Activated T-helper 1 cell treated with anti-CD3 and anti-CD28 coated beads, Interleukin-2, amount 50 U/mL, for 16 hours (primary cell): ENCODE data around the gene CCDC12.
"Not testable (repeated sequence)": the region's sequence is repeated elsewhere in the genome, so short reads cannot be mapped to it uniquely, and the experiment has no call there.

Experiments
- DNase-seq, 2 donors: peaks; one replicate each; pipeline ENCODE4 v3.0.0-alpha.2; 2020; ENCODE audit warnings: low read depth in 1 of 2, low spot score in 1 of 2

The CCDC12 gene

DNA sequence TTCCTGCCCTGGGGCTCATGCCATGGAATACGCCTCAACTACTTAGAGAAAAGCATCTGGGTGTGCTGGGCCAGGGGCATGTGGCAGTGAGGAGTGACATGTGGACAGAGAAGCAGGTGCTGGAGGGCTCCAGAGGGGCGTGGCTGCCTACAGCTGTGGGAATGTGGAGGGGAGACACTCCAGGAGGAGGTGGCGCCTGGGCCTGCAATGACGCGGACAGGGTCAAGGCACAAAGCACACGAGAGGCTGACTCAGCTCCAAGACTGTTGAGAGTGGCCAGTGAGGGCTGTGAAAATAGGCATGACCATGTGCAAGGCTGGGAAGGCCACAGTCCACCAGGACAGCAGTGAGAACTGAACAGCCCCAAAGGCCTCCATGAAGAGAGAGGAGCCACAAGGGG is 50.5 kb downstream of the CCDC12 start:
- no peak for DNase-seq

DNA sequence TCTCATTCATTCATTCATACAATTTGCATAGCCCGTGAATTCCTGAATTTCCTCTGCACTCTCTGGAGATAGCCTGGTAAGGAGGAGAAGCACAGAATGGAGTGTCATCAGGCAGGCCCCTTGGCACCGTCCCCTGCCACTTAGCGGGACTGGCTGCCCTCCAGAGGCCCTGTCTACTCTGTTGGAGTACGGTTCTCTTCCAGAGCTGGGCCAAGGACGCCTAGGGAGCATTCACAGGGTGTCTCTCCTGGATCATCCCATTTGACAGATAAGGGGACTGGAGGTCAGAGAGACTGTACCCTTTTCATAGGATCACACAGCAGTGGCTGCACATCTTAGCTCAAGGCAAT is 51.0 kb downstream of the CCDC12 start:
- DNase-seq: no peak

DNA sequence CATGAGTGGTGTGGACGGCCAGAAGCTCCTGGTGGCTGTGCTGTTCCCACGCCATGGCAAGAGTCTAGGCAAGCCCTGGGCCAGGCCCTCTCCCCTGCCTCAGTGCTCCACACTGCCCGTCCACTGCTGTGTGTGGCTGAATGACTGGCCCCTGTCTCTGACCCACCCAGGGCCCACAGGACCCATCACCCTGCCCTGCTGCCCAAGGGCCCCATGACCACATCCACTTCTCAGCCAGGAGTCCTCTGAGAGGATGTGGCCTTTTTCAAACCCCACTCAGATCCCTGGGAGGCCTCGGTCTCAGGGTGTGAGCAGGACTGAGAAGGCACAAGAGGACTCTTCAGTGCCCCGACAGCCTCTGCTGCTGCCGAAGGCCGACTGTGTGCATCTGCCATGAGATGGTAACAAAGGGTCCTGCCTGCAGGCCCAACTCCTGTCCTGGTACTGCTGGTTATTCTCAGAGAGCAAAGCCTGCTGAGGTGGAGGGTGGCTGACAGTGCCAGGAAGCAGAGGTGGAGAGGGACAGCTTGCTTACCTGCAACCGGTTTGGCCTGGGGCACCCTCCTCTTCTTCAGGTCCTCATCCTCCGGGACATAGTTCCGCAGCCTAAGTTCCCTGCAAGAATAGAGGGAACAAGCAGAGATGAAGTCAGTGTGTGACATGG is 51.5 kb downstream of the CCDC12 start:
- no peak for DNase-seq

DNA sequence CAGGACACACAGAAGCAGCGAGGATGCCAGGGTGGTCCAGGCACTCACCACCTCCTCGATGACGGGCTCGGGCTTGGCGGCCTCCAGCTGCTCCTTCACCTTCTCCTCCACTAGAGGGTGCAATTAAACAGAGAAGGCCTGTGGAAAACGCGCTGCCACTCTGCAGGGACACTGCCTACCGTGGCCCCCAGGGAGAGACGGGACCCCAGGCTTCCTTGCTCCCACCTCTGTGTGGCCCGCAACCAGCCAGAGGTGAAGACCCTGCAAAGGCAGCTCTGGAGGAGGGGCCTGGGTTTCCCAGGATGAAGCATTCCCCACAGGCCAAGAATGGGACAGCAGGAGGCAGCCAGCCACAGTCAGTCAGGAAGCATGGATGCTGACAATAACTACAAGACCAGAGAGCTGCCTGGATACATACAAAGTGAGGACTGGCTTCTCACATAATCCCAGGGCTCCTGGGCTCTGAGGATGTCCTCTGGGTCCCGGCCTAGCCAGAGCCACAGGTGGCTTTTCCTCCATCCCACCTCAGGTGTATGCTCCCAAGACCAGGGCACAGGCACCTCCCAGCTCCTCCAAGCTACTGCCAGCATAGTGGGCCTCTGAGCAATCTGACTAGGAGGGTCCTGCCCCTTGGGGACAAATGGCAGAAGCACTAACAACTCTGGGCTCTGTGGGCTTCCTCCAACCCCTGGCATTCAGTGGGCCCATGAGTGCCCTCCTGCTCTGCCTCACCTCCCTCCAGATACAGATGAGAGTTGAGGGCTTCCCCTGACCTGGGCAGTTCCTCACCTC is 52.8 kb downstream of the CCDC12 start:
- DNase-seq: no peak

DNA sequence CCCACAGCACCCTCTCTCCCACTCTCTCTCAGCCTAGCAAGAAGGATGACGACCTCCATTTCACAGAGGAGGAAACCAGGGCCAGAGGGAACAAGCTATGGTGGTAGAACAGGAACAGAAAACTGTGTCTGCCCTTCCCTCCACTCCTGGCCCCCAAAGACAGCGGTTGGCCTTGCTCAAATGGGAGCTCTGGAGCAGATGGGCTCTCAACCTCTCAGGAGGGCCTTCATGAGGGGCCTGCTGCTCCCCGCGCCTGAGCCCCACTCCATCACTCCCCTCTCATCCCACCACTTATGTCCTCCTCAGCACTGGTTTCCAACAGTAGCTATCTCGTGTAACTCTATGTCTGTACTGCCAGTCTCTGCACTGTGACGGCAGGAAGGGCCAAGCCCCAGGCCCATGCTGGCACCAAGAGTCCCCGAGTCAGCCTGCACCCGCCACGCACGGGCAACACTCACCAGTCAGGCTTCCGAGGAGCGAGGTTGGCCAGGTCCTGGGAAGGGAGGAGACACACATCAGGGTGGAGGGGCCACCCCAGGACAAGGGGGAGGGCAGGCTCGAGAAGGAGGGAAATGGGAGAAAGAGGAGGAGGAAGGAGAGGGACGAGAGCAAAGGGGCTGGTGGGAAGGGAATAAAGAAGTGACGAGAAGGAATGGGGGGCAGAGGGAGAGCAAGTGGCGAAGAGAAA is 53.5 kb downstream of the CCDC12 start:
- DNase-seq: no peak

DNA sequence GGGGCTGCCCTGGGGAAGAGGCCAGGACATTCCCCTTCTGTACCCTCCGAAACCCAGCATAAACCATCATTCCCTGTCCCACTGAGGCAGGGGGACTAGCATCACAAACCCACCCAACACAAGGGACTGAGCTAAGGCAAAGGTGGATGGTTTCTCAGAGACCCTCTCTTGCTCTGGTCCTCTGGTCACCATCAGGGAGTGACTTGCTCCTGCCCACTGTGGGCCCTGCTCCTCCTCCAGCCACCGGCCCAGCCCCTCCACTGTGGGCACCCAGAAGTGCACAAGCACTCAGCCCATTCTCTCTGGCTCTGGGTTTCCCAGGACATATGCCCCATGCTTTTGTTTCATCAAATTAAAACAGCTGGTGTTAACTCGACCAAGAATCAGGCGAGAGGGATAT is 54.1 kb downstream of the CCDC12 start:
- DNase-seq: no peak

DNA sequence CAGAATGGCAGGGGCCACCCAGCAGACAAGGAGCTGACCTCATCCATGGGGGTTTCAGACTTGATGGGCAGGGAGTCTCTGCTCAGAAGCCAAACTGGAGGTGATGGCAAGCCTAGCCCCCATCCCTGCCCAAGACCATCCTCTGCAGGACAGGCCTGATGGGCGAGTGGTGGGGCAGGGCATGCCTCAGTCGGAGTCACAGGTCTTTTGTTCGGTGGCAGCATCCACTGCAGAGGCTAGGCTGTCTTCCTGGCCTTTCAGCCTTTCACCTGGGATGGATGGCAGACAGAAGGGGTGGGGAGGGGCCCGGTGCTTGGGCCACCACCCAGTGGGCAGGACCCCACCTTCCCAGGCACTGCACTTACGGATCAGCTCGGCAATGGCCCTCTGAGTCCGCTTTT is 54.7 kb downstream of the CCDC12 start:
- no peak for DNase-seq

DNA sequence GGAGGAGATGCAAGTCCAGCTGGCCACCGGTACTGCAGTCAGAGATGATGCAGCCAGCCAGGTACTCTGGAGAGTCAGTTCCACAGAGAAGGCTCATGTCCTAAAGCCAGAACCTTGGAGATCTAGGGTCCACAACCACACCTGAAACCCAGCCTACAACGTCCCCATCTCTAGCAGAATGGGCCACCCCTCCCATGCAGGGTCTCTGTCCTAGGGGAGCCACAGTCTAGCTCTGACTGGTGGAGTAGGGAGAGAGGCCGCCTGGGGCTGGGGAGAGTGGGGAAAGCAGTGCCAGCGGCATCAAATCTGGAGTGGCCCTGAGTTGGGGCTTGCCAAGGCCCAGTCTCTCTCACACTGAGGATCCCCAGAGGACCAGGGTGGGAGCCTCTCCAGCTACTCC is 55.5 kb downstream of the CCDC12 start:
- DNase-seq: no peak

DNA sequence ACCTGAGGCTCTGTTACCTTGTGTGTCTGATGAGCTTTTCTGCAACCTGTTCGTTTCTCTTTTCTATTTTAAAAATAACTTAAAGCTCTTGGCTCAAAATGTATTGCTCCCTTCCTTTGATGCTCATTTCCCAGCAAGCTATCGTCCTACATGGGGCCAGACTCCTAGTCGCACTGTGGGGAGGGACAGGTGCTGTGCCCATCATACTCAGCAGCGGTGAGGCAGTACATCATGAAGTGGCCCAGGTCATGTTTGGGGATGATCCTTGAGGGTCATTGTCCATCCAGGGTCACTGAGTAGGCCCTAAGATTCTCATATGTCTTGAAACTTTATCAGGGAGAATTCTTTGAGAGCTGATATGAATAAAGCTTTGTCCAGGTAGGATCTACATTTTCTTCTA is 57.9 kb downstream of the CCDC12 start:
- DNase-seq: no peak

DNA sequence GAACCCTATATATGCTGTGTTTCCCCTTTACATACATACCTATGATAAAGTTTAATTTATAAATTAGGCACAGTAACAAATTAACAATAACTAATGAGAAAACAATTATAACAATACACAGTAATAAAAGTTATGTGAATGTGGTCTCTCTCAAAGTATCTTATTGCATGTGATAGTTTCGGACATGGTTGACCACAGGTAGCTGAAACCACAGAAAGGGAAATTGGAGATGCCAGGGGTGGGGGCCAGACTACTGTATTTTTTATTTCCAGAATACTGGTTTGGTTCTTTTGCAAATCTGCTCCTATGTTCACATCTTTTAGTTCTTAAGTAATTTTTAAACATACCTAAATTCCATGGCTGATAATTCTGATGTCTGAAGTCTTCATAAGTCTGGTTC is 58.3 kb downstream of the CCDC12 start:
- DNase-seq: no peak

DNA sequence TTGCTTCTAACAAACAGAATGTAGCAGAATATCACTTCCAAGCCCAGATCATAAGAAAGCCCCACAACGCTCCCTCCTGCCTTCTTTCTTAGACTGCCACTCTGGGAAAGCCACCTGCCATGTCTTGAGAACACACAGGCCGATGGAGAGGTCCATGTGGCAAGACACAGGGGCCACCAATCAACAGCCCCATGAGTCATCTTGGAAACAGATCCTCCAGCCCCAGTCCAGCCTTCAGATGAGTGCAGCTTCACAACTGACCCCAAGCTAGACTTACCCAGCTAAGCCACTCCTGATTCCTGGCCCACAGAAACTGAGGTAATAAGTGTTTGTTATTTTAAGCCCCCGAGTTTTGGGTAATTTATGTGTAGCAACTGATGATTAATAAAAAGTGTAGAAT is 59.3 kb downstream of the CCDC12 start:
- DNase-seq: no peak

DNA sequence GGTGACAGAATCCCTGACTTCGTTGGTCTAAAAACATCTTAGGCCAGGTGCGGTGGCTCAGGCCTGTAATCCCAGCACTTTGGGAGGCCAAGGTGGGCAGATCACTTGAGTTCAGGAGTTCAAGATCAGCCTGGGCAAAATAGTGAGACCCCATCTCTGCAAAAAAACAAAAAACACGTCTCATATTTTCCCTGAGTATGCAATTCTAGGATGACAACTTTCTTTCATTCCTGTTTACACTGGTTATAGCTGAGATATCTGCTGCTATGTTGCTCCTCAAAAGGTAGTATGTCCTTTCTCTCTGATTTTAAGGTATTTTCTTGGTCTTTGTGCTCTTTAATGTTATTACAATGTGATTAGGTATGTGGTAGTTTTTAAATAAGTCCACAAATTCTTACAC is 59.7 kb downstream of the CCDC12 start:
- DNase-seq: no peak

DNA sequence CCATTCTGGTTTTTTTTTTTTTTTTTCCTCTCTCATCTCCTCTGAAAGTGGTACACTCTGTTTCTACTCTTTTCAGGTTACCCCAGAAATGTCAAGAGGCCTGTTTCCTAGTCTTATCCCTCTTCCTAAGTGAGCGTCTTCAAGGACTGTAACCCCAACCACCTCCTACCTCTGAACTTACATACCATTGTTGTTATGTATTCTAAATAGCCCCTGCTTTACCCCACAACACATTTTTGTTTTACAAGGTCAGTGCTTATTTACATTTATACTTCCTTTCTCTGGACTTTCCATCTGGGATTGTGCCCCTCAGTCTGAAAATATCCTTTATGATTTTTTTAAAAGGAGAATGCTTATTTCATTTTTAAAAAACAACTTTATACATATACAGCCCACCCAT is 60.3 kb downstream of the CCDC12 start:
- no peak for DNase-seq

DNA sequence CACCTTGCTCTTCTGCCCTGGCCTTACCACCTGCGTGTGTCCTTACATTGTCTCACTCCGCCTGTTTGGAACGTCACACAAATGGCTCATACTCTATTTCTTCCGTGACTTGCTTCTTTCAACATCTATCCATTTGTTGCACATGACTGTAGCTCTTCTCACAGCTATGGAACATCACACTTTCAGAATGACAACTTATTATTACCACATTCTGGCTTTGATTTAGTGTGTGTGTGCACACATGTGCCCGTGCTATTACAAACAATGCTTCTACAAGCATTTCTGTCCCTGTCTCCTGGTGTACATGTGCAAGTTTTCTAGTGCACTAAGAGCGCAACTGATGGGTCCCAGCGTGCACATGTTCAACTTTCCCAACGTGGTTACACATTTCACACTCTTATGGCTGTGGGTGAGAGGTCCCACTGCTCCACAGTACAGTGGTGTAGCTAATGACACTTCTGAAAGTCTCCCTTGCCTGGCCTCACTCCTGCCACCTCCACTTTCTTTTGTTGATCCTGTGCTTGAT is 61.2 kb downstream of the CCDC12 start:
- DNase-seq: no peak

DNA sequence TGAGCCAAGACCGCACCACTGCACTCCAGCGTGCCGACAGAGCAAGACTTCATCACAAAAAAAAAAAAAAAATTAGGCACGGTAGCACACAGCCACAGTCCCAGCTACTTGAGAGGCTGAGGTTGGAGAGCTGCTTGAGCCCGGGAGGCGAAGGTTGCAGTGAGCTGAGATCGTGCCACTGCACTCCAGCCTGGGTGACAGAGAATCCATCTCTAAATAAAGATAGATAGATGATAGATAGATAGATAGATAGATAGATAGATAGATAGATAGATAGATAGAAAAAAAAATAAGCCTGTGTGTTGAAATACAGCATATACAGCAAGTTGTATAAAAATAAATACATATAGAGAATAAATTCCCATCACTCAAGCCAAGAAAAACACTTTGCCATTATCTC is 61.7 kb downstream of the CCDC12 start:
- DNase-seq: no peak

DNA sequence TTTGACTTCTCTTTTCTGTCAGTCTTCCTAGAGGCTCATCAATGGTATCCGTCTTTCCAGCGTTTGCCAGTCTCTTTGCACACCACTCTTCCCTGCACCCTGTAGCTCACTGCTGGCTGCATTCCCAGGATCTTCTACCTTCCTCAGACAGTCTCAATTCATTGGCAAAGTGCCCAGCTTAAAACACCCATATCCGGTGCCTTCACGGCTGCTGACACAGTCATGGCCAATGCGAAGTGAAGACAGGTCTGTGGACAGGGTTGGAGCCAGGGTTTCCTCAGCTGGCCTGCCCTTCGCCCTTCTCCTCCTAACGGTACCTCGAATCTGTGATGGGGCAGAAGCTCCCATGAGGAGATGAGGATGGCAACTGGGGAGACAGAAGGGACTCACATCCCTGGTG is 62.9 kb downstream of the CCDC12 start:
- no peak for DNase-seq

DNA sequence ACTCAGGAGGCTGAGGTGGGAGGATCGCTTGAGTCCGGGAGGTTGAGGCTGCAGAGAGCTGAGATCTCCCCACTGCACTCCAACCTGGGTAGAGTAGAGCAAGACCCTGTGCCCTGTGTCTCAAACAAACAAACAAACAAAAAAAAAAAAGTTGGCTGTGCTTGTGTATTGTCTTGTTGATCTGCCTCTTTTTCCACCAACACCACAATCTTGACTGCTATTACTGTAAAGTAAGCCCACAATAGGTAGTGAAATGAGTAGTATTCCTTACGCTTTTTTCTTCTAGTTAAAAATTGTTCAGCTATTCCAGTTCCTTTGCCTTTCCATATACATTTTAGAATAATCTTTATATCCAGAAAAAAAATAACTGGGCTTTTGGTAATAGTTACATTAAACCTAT is 63.6 kb downstream of the CCDC12 start:
- no peak for DNase-seq

DNA sequence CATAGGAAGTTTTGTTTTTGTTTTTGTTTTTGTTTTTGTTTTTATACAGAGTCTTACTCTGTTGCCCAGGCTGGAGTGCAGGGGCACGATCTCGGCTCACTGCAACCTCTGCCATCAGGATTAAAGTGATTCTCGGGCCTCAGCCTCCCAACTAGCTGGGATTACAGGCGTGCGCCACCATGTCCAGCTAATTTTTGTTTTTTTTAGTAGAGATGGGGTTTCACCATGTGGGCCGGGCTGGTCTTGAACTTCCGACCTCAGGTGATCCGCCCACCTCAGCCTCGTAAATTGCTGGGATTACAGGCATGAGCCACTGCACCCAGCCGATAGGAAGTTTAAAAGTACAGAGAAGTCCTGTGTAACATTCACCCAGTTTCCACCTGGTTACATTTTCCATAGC is 65.6 kb downstream of the CCDC12 start:
- not testable (repeated sequence) for DNase-seq

DNA sequence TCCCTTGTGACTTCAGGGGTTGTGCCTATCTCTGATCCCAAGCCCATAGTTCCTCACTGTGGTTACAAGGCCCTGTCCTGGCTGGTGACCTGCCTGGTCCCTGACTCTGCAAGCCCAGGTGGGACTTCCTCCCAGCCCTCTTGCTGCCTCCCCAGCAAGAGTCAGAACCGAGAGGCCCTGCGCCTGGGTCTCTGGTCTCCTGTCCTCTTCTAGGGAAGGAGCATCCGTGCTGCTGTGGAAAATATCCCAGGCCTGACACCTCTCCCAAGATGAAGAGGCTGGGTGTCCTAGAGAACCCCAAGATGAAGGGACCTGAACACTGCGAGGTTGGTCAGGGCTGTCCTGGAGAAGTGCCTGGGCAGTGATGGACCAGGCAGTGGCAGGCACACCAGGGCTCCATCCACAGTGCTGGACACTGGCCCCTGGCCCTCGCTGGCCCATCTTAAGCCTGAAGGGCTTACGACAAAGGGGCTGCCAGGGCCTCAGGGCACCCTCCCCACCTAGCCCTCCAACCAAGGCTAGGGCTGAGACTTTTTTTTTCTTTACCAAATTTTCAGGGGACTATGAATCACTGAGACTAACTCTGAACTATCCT is 66.3 kb downstream of the CCDC12 start:
- DNase-seq: no peak

DNA sequence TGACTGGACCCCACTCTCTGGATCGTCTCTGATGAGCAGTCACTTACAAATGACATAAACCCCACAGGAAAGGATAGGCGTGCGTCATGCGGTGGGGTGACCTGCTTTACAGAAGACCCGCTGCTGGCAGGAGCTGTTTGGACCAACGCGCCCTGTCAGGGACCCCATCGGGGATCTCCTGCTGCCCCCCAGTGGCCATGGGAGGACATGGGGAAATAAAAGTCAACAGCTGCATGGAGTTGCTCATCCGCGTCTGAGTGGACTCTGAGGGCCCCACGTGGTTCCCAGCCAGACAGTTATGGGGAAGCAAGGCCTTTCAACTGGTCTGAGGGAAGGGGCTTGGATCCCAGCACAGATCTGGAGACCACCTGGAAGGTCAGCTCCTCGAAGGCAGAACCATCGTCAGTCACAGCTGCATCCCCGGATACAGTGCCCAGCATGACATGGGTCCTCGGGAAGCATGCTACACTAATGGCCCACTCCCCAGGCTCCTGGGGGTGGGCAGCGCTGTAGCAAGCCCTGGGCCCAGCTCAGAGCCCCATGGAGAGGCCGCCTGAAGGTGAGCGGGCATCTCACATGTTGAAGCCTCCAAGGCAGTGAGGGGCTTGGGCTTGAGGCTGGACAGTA is 66.9 kb downstream of the CCDC12 start:
- peak; percentile 55 to 60 for DNase-seq

DNA sequence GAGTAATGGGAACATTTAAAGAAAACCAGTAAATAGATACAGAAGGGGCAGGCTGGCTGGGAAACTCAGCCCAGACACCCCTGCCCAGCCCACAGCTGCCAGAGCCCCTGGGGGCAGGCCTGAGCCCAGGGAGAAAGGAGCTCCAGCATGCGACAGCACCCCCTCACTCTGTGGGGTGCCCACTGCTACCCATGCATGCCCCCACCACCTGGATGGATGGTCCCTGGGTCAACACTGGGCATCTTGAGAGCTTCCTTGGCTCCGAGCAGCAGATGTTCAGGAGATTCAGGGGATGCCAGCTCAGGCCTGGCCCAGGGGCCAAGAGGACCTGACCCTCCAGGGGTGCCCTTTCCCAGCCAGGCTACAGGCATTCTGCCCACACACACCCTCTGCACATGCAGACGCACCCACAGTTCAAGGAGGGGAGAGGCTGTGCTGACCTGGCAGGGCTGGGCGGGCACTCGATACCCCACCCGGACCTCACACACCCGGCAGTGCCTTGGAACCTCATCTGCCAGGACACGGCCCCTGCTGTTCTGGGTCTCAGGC is 67.5 kb downstream of the CCDC12 start:
- DNase-seq: no peak
